Measurements from ENCODE around the gene EEFSEC.

DNA sequence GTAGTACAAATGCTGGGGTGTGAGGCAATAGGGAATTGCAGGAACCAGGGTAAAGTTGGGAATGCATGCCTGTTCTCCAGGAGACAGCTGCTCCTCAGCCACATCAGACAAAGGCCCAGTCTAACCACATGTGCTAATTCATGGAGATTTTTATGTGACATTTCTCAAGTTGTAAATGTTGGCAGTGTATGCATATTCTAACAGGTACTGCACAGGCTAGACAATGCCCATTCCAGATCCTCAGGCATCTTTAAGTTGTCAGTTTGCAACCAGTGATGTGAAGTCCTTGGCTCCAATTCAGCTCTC, 84.9 kb downstream of the EEFSEC start:
- TF ChIP-seq CTCF (IDR thresholded peaks at IDR 0.05; ENCODE audit: low read length) (no peak), EZH2phosphoT487 (IDR thresholded peaks at IDR 0.05; ENCODE audit: low read length) (no peak), EZH2 (optimal IDR thresholded peaks at IDR 0.05; ENCODE audit: low read depth, low read length) (no peak)

All from MM.1S (cell line).